ENCODE measurements around the gene VIL1.

DNA sequence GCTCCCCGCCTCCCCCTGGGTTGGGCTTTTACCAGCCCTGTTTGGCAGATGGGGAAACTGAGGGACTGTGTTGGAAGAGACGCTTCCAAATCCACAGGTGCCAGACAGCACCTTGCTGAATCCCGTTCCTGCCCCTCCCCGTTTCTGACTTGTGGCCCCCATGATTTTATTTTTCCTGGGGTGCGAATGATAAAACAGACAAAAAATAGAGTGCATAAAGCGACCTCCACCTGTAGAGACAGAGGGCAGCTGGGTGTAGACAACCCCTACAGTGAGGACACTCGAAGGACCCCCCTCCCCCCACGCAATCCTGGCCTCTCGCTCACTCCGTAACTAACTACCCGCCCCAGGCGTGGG, 21.5 kb upstream of the VIL1 start:
- TF ChIP-seq CTCF (IDR thresholded peaks at IDR 0.05) (no peak), POLR2A (IDR thresholded peaks at IDR 0.05) (no peak), POLR2AphosphoS5 (IDR thresholded peaks at IDR 0.05) (peak in 1 of 3 donors; percentile 71)
